Lower leg skin (tissue), 4 donors: ENCODE data around the gene GAP43. TPM values are rescaled to one million over a fixed set of nuclear protein-coding genes. Genes with fewer than 3 reads are reported as not detected.

Experiments used
- DNase-seq, 2 donors: peaks; one replicate each; pipeline ENCODE4 v3.0.0-alpha.2; 2019; ENCODE audit warnings: low spot score in 2 of 2
- H3K4me3 ChIP-seq: fragments of 200-600 bp; sonication (generic); 2 replicates; pipeline ENCODE4 v1.5.1; 2017; ENCODE audit warnings: mild to moderate bottlenecking, low read depth; ENCODE audit not compliant: poor library complexity, severe bottlenecking
- CTCF ChIP-seq, 3 donors: fragments of 450-650 bp; IDR thresholded peaks; one replicate each; pipeline ENCODE4 v1.5.1; 2016; ENCODE audit warnings: antibody characterized with exemption in 3 of 3, mild to moderate bottlenecking in 3 of 3, moderate library complexity in 2 of 3
- POLR2A ChIP-seq, 2 donors: fragments of 450-650 bp; IDR thresholded peaks; one replicate each; pipeline ENCODE4 v1.6.1; 2016 to 2017; ENCODE audit warnings: antibody characterized with exemption in 2 of 2, mild to moderate bottlenecking in 1 of 2, moderate library complexity in 1 of 2
- WGBS, 2 donors: methylation state at CpG; one replicate each; pipeline ENCODE4 v1.1.5; 2018; 5-methylcytosine and 5-hydroxymethylcytosine counted together
- intact Hi-C: fragments of 100-400 bp; cut with DNase I; formaldehyde crosslinking; loops from one replicate; pipeline ENCODE4 v1.15.0; 2023; ENCODE audit warnings: low total_unique reads
- total RNA-seq, 4 donors: library from RNA; depleted of rRNA; stranded (reverse); fragments of >200 nt; gene quantifications; one replicate each; pipeline ENCODE4 v1.1.0, GENCODE V29; 2016

Gene GAP43
- total RNA-seq, 4 donors from 2014 or later, result 0.13 TPM; not detected in 3

- intact Hi-C loops, result no loop called here
- no peak for DNase-seq
- 69 to 75% methylated on average over 9 of the region's 9 CpGs for WGBS, 2 donors
- H3K4me3 ChIP-seq, result no peak overlapping the region
- TF ChIP-seq CTCF (IDR thresholded peaks at IDR 0.05) (no peak), POLR2A (IDR thresholded peaks at IDR 0.05) (no peak)
These were observed 70.6 kb downstream of the GAP43 start for GRCh38 chr3:115693868-115694267.

- no peak for DNase-seq
- intact Hi-C loops, result no loop called here
- TF ChIP-seq POLR2A (IDR thresholded peaks at IDR 0.05) (no peak), CTCF (IDR thresholded peaks at IDR 0.05) (no peak)
- H3K4me3 ChIP-seq, result no peak overlapping the region
These were observed 71.8 kb downstream of the GAP43 start for GRCh38 chr3:115695090-115695489.

GRCh38 chr3:115697263-115698053, 74.1 kb downstream of the GAP43 start:
- intact Hi-C loops, result no loop called here
- DNase-seq, result no peak
- H3K4me3 ChIP-seq, result no peak overlapping the region
- 80 to 85% methylated on average over 7 of the region's 7 CpGs for WGBS, 2 donors
- no peak for TF ChIP-seq CTCF (IDR thresholded peaks at IDR 0.05)
- no peak for TF ChIP-seq POLR2A (IDR thresholded peaks at IDR 0.05)

GRCh38 chr3:115698851-115699591, 75.7 kb downstream of the GAP43 start:
- no peak for TF ChIP-seq CTCF (IDR thresholded peaks at IDR 0.05)
- no peak for TF ChIP-seq POLR2A (IDR thresholded peaks at IDR 0.05)
- intact Hi-C loops, result no loop called here
- WGBS, 2 donors, result 50 to 69% methylated on average over 8 of the region's 8 CpGs
- DNase-seq, result no peak
- no peak overlapping the region for H3K4me3 ChIP-seq

GRCh38 chr3:115699706-115700105, 76.4 kb downstream of the GAP43 start:
- H3K4me3 ChIP-seq, result no peak overlapping the region
- no peak for TF ChIP-seq POLR2A (IDR thresholded peaks at IDR 0.05)
- TF ChIP-seq CTCF (IDR thresholded peaks at IDR 0.05), result no peak
- intact Hi-C loops, result no loop called here
- no peak for DNase-seq
